GM12864 (cell line): ENCODE data around the gene HOXA5.

Source experiments
- DNase-seq: peaks from one replicate; pipeline ENCODE4 v3.0.0-alpha.2; 2011; ENCODE audit warnings: low read depth
- H3K4me3 ChIP-seq: 2 replicates; pipeline ENCODE4 v1.5.1; 2011; ENCODE audit warnings: mild to moderate bottlenecking, low read depth, low read length, control low read depth
- TF ChIP-seq, protein P1 (sequence below): IDR thresholded peaks from 2 replicates; pipeline ENCODE4 v1.5.1; 2011; ENCODE audit warnings: low read depth, mild to moderate bottlenecking, moderate library complexity, low read length, control low read depth, inconsistent platforms; ENCODE audit errors: missing control alignments

Gene HOXA5

GRCh38 chr7:27103489-27104226 is 39.8 kb downstream of the HOXA5 start:
- TF ChIP-seq, protein P1, sequence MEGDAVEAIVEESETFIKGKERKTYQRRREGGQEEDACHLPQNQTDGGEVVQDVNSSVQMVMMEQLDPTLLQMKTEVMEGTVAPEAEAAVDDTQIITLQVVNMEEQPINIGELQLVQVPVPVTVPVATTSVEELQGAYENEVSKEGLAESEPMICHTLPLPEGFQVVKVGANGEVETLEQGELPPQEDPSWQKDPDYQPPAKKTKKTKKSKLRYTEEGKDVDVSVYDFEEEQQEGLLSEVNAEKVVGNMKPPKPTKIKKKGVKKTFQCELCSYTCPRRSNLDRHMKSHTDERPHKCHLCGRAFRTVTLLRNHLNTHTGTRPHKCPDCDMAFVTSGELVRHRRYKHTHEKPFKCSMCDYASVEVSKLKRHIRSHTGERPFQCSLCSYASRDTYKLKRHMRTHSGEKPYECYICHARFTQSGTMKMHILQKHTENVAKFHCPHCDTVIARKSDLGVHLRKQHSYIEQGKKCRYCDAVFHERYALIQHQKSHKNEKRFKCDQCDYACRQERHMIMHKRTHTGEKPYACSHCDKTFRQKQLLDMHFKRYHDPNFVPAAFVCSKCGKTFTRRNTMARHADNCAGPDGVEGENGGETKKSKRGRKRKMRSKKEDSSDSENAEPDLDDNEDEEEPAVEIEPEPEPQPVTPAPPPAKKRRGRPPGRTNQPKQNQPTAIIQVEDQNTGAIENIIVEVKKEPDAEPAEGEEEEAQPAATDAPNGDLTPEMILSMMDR = no peak
- no peak overlapping the region for H3K4me3 ChIP-seq
- no peak for DNase-seq

DNA sequence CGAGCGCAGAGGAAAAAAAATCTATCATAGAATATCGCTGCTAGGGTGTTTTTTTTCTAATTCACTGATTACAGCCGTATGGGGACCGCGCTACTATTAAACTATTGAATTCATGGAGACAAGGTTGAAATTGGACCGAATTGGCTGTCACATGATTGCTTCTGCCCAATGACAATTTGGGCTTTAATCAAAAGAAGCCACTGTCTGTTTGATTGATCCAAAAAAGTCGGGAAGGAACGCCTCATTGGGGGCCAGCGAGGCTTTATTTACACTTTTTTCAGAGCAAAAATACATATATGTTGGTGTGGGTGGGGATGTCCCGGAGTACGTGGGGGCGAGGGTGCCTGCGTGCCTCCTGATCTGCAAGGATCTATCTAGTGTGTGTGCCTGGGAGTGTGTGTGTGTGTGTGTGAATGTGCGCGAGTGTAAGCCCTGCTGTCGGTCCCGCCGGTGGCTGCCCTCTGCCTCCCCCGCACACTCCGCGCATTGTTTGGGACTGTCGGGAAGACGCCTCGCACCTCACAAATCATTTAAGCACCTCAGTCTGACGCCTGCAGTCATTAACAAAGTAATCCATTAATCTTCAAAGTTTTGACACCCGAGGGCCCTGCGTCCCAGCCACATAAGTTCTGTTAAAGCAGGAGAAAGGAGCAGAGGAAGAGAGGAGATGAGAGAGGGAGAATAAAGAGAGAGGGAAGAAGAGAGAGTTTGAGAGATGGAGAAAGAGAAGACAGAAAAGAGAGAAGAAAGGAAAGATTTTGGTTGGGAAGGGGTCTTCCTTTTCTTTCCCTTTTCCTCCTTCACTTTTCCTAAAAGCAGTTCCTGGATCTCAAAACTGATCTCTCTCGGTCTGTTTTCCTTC is 40.7 kb downstream of the HOXA5 start, which contains the start of gene HOXA2:
TSS of gene HOXA2 (minus strand) at position 103 of the 862 bp plus-strand sequence. CDS start 183 bp downstream, outside the sequence.
- DNase-seq = no peak
- H3K4me3 ChIP-seq = no peak within 1 kb of the TSS
- TF ChIP-seq, protein P1 = no peak

- no peak overlapping the region for H3K4me3 ChIP-seq
- no peak for DNase-seq
- TF ChIP-seq, protein P1 = no peak
These were observed 41.4 kb downstream of the HOXA5 start for GRCh38 chr7:27101957-27102580.

- TF ChIP-seq, protein P1 = no peak
- H3K4me3 ChIP-seq = no peak overlapping the region
- no peak for DNase-seq
These were observed 42.1 kb downstream of the HOXA5 start for GRCh38 chr7:27101171-27101956.

GRCh38 chr7:27100694-27101170 is 42.7 kb downstream of the HOXA5 start:
- DNase-seq = no peak
- TF ChIP-seq, protein P1 = no peak
- H3K4me3 ChIP-seq = no peak overlapping the region
